Thoracic aorta (tissue), 2 donors: ENCODE data around the gene CPT1C. TPM values are rescaled to one million over a fixed set of nuclear protein-coding genes. Genes with fewer than 3 reads are reported as not detected.

Experiments
- ATAC-seq: fragments of 150-250 bp; one replicate; pipeline ENCODE4 v1.8.0; 2017; ENCODE audit warnings: low read depth; ENCODE audit not compliant: insufficient number of reproducible peaks, low FRiP score
- DNase-seq: peaks from one replicate; pipeline ENCODE4 v3.0.0-alpha.2; 2020; ENCODE audit warnings: low spot score
- H3K27ac ChIP-seq, 2 donors: fragments of 200-600 bp; sonication (generic); 1 replicate in 1 of 2; 2 replicates in 1 of 2; pipeline ENCODE4 v1.5.1; 2016; ENCODE audit warnings: mild to moderate bottlenecking in 2 of 2, moderate library complexity in 2 of 2
- H3K27me3 ChIP-seq: fragments of 200-600 bp; sonication (generic); replicated peaks from 2 replicates; pipeline ENCODE4 v1.6.0; 2016; ENCODE audit warnings: mild to moderate bottlenecking; ENCODE audit not compliant: insufficient read depth
- H3K36me3 ChIP-seq: fragments of 200-600 bp; sonication (generic); one replicate; pipeline ENCODE4 v1.5.1; 2016
- H3K4me1 ChIP-seq, 2 donors: fragments of 200-600 bp; sonication (generic); 1 replicate in 1 of 2; 2 replicates in 1 of 2; pipeline versions ENCODE4 v1.5.1 to v1.6.0; 2016; ENCODE audit warnings: low read depth in 2 of 2, mild to moderate bottlenecking in 1 of 2; ENCODE audit not compliant: control insufficient read depth in 1 of 2
- H3K4me3 ChIP-seq: fragments of 200-600 bp; sonication (generic); 2 replicates; pipeline ENCODE4 v1.5.1; 2016; ENCODE audit warnings: mild to moderate bottlenecking
- H3K9me3 ChIP-seq: fragments of 200-600 bp; sonication (generic); 2 replicates; pipeline ENCODE4 v1.5.1; 2016
- CTCF ChIP-seq: fragments of 200-600 bp; sonication (generic); IDR thresholded peaks from one replicate; pipeline ENCODE4 v1.5.1; 2019; ENCODE audit warnings: antibody characterized with exemption
- total RNA-seq, 2 donors: library from RNA; depleted of rRNA; stranded (reverse); fragments of >200 nt; gene quantifications; one replicate each; pipeline versions ENCODE4 v1.1.0 to v1.2.3, GENCODE V29; 2016

The CPT1C gene
- total RNA-seq, 2 donors from 2014 or later, result 2.5 to 3.9 TPM

GRCh38 chr19:49688531-49689132, 2.3 kb upstream of the CPT1C start:
- TF ChIP-seq CTCF, result no peak
- ATAC-seq, result no peak
- H3K36me3 ChIP-seq, result peaks cover 23% of the 10 kb centered on the region
- H3K27ac ChIP-seq, result no peak overlapping the region
- H3K27me3 ChIP-seq, result no peaks in the 10 kb centered on the region
- peaks cover 4 to 28% of the 10 kb centered on the region in 2 donors for H3K4me1 ChIP-seq
- DNase-seq, result no peak
- no peaks in the 10 kb centered on the region for H3K9me3 ChIP-seq
- H3K4me3 ChIP-seq, result no peak overlapping the region

- DNase-seq, result no peak
- H3K27ac ChIP-seq, result peak within 1 kb of the TSS; percentile 23 to 30
Measured at GRCh38 chr19:49689133-49690078, 1.5 kb upstream of the CPT1C start, which contains the start of gene ADM5. TSS of gene ADM5 (plus strand) at chr19:49689594. CDS start at chr19:49689838, 244 bp downstream.

GRCh38 chr19:49690079-49690655, 749 bp upstream of the CPT1C start:
- H3K9me3 ChIP-seq, result no peaks in the 10 kb centered on the region
- TF ChIP-seq CTCF, result peak; percentile 19
- peak overlapping the region; percentile 74 for H3K4me3 ChIP-seq
- H3K36me3 ChIP-seq, result peaks cover 10% of the 10 kb centered on the region
- peak overlapping the region; percentile 23 to 30 for H3K27ac ChIP-seq
- no peak for DNase-seq
- ATAC-seq, result no peak
- H3K4me1 ChIP-seq, result peaks cover 4 to 28% of the 10 kb centered on the region in 2 donors
- H3K27me3 ChIP-seq, result no peaks in the 10 kb centered on the region

More at GRCh38 chr19:49689133-49690078, 1.5 kb upstream of the CPT1C start, which contains the start of gene ADM5:
- no peak for TF ChIP-seq CTCF
- ATAC-seq, result no peak
- Histone ChIP-seq H3K27me3 (no peaks in the 10 kb centered on the region), H3K4me3 (peak within 1 kb of the TSS; percentile 74), H3K36me3 (peaks cover 17% of the 10 kb centered on the region), H3K9me3 (no peaks in the 10 kb centered on the region), H3K4me1 (peaks cover 4 to 28% of the 10 kb centered on the region in 2 donors)

GRCh38 chr19:49691243-49692146, 579 bp downstream of the CPT1C start:
- H3K4me3 ChIP-seq, result peak overlapping the region; percentile 74
- no peak overlapping the region for H3K27ac ChIP-seq

More at GRCh38 chr19:49691243-49692146, 579 bp downstream of the CPT1C start:
- Histone ChIP-seq H3K36me3 (no peaks in the 10 kb centered on the region), H3K4me1 (peaks cover 4 to 28% of the 10 kb centered on the region in 2 donors), H3K27me3 (no peaks in the 10 kb centered on the region), H3K9me3 (no peaks in the 10 kb centered on the region)
- no peak for ATAC-seq
- DNase-seq, result no peak
- TF ChIP-seq CTCF, result no peak
